ENCODE results near the gene SPO11. TPM values are rescaled to one million over a fixed set of nuclear protein-coding genes. Genes with fewer than 3 reads are reported as not detected.
A peak's percentile ranks its signal among the peaks of the same experiment; 100 is the strongest.

SPO11 gene
- total and polyA plus RNA-seq, 2 of the 8 experiments (the other 6 are each of a cell fraction or from before 2014, with no cell fraction given): not detected

GRCh38 chr20:57280221-57280620 lies 49.4 kb upstream of the SPO11 start:
- POLR2A ChIA-PET (ENCODE audit: partially characterized antibody): no interaction called here
- no peaks in the 10 kb centered on the region for H3K4me1 ChIP-seq (replicated peaks in 1 of 4; ENCODE audit: control insufficient read depth in 3 of 4, insufficient read depth in 4 of 4, low read length in 3 of 4)
- no peak overlapping the region for H3K18ac ChIP-seq (ENCODE audit: extremely low read depth, low read length)
- no peaks in the 10 kb centered on the region for H3K79me1 ChIP-seq (ENCODE audit: low read depth, low read length)
- H2BK20ac ChIP-seq (ENCODE audit: low read length): 0 out of 2 replicates have a peak overlapping the region, but pooled peaks have one; percentile 32
- H2BK5ac ChIP-seq (ENCODE audit: low read depth, low read length): no peak overlapping the region
- no peaks in the 10 kb centered on the region for H3K23me2 ChIP-seq (ENCODE audit: low read depth, low read length)
- no peak overlapping the region for H3K14ac ChIP-seq (ENCODE audit: insufficient read length)
- H2BK12ac ChIP-seq (ENCODE audit: low read depth, low read length): no peak overlapping the region
- H3K79me2 ChIP-seq (ENCODE audit: control insufficient read depth in 1 of 2, insufficient read depth in 2 of 2, low read length in 2 of 2): no peaks in the 10 kb centered on the region
- H3K36me3 ChIP-seq (ENCODE audit: control insufficient read depth in 2 of 4, insufficient read depth in 4 of 4, low read length in 3 of 4): no peaks in the 10 kb centered on the region
- H2AK5ac ChIP-seq (ENCODE audit: low read depth, low read length): no peak overlapping the region
- no peak overlapping the region for H3K4me3 ChIP-seq (ENCODE audit: extremely low read depth in 1 of 4, insufficient read depth in 2 of 4, low read depth in 3 of 4, low read length in 4 of 4)
- CTCF ChIA-PET (ENCODE audit: partially characterized antibody): interaction anchor here (0.7 to 2.2 kb wide), 8 partner anchors 10 to 99 kb away, joined by 3 to 8 read pairs (median 3); partner anchors contain the start of gene SPO11
- H3K27me3 ChIP-seq (replicated peaks in 1 of 4; ENCODE audit: control insufficient read depth in 3 of 4, extremely low read depth in 1 of 4, insufficient read depth in 3 of 4, low read length in 3 of 4): 0 out of 7 replicates have a peak, but pooled peaks cover 0 to 2% (median 0%) of the 10 kb centered on the region in 4 experiments
- no peaks in the 10 kb centered on the region for H3K9me3 ChIP-seq (ENCODE audit: insufficient read depth in 2 of 2, low read depth in 1 of 2, low read length in 1 of 2)
- H4K20me1 ChIP-seq (replicated peaks in 1 of 2; ENCODE audit: control insufficient read depth in 1 of 2, insufficient read depth in 2 of 2, low read length in 2 of 2): no peaks in the 10 kb centered on the region
- H3K23ac ChIP-seq (ENCODE audit: insufficient read length): no peak overlapping the region
- DNase-seq (ENCODE audit: low read depth in 1 of 2, low spot score in 2 of 2) (no peak), FAIRE-seq (no peak)
- no peak overlapping the region for H4K5ac ChIP-seq (ENCODE audit: insufficient read length, low read depth, low read length)
- peak overlapping the region; percentile 22; the same call in 1 of the 2 replicates for H4K8ac ChIP-seq (ENCODE audit: extremely low read depth, insufficient read depth, low read length)
- no peak overlapping the region for H3K27ac ChIP-seq (ENCODE audit: low read depth, low read length)
- H3K56ac ChIP-seq (replicated peaks; ENCODE audit: insufficient read length, low read depth, low read length): no peak overlapping the region
- no peak overlapping the region for H3K9ac ChIP-seq (replicated peaks in 1 of 4; ENCODE audit: extremely low read depth in 1 of 4, low read depth in 3 of 4, low read length in 3 of 4)
- no peak overlapping the region for H4K91ac ChIP-seq (replicated peaks; ENCODE audit: insufficient read length, low read length)
- H3K4me2 ChIP-seq (ENCODE audit: insufficient read depth in 1 of 2, low read depth in 2 of 2, low read length in 2 of 2): no peak overlapping the region
- no peak overlapping the region for H3K4ac ChIP-seq (replicated peaks; ENCODE audit: insufficient read length, low read depth, low read length)
- TF ChIP-seq CREB1 (IDR thresholded peaks at IDR 0.05) (no peak), RFX5 (IDR thresholded peaks at IDR 0.05; ENCODE audit: borderline replicate concordance, low read depth, low read length) (no peak), CTCF (IDR thresholded peaks at IDR 0.05; ENCODE audit: control extremely low read depth in 1 of 3, insufficient read depth in 1 of 3, low read depth in 1 of 3, low read length in 3 of 3) (no peak), RAD21 (IDR thresholded peaks at IDR 0.05 in 1 of 2, conservative IDR thresholded peaks at IDR 0.05 in 1 of 2; ENCODE audit: low read depth in 2 of 2, low read length in 2 of 2) (no peak), CHD2 (IDR thresholded peaks at IDR 0.05; ENCODE audit: low read length) (no peak), ATF3 (IDR thresholded peaks at IDR 0.05; ENCODE audit: insufficient read depth, low read depth, low read length) (no peak), BRCA1 (IDR thresholded peaks at IDR 0.05; ENCODE audit: low read depth, low read length) (no peak), MAFK (IDR thresholded peaks at IDR 0.05; ENCODE audit: low read depth, low read length) (no peak)
- no peak overlapping the region for H2AFZ ChIP-seq (ENCODE audit: low read length)
- H2BK120ac ChIP-seq (replicated peaks; ENCODE audit: low read depth, low read length): no peak overlapping the region
- 0 out of 2 replicates have a peak overlapping the region, but pooled peaks have one; percentile 61 for H2BK15ac ChIP-seq (ENCODE audit: low read length)
- WGBS, 2 experiments (ENCODE audit: extremely low coverage in 1 of 2, insufficient coverage in 1 of 2, insufficient read length in 1 of 2, insufficient replicate concordance in 2 of 2, low coverage in 1 of 2, low lambda C conversion rate in 2 of 2, missing lambda C conversion rate in 1 of 2): 89% methylated on average over 10 of the region's 10 CpGs; no CpG with 5 or more reads in 1 of the 2 experiments

All from H1 (cell line).